ENCODE data around the gene MTA1. TPM values are rescaled to one million over a fixed set of nuclear protein-coding genes. Genes with fewer than 3 reads are reported as not detected.

The MTA1 gene
- total RNA-seq, 1 donor from 2014 or later = 119 TPM

DNA sequence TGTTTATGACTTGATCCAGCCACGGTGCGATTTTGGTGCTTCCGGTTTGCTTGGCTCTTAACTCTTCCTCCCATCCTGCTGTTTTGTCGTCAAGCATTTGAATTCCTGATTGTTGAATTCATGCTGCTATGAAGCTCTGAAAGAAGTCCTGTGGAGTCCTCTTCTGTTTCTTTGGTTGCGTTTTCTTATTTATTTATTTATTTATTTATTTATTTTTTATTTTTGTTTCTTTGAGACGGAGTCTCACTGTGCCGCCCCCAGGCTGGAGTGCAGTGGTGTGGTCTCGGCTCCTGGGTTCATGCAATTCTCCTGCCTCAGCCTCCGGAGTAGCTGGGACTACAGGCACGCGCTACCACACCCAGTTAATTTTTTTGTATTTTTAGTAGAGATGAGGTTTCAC lies 3.0 kb upstream of the MTA1 start:
- no peak overlapping the region for H3K4me3 Mint-ChIP-seq
- DNase-seq = no peak
- peaks cover 1% of the 10 kb centered on the region for H3K36me3 Mint-ChIP-seq (ENCODE audit: low read depth)
- no peak for ATAC-seq (ENCODE audit: low read depth)
- peaks cover 22% of the 10 kb centered on the region for H3K4me1 Mint-ChIP-seq
- ChIA-PET CTCF (interaction anchor here (1.2 kb wide), 1 partner anchor 18 kb away, joined by 3 read pairs; the partner anchor contains the start of gene TEX22), POLR2A (interaction anchor here (0.6 kb wide), 1 partner anchor 9 kb away, joined by 3 read pairs; no protein-coding TSS in a partner anchor)
- H3K27ac Mint-ChIP-seq = no peak overlapping the region
- TF ChIP-seq, protein P1, sequence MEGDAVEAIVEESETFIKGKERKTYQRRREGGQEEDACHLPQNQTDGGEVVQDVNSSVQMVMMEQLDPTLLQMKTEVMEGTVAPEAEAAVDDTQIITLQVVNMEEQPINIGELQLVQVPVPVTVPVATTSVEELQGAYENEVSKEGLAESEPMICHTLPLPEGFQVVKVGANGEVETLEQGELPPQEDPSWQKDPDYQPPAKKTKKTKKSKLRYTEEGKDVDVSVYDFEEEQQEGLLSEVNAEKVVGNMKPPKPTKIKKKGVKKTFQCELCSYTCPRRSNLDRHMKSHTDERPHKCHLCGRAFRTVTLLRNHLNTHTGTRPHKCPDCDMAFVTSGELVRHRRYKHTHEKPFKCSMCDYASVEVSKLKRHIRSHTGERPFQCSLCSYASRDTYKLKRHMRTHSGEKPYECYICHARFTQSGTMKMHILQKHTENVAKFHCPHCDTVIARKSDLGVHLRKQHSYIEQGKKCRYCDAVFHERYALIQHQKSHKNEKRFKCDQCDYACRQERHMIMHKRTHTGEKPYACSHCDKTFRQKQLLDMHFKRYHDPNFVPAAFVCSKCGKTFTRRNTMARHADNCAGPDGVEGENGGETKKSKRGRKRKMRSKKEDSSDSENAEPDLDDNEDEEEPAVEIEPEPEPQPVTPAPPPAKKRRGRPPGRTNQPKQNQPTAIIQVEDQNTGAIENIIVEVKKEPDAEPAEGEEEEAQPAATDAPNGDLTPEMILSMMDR (IDR thresholded peaks at IDR 0.05) = no peak
- intact Hi-C loops (cut with micrococcal nuclease) = loop anchor here (5.0 kb wide), 1 partner anchor 61 kb away; no protein-coding TSS in a partner anchor
- peaks cover 12% of the 10 kb centered on the region for H3K27me3 Mint-ChIP-seq
- no peaks in the 10 kb centered on the region for H3K9me3 Mint-ChIP-seq

DNA sequence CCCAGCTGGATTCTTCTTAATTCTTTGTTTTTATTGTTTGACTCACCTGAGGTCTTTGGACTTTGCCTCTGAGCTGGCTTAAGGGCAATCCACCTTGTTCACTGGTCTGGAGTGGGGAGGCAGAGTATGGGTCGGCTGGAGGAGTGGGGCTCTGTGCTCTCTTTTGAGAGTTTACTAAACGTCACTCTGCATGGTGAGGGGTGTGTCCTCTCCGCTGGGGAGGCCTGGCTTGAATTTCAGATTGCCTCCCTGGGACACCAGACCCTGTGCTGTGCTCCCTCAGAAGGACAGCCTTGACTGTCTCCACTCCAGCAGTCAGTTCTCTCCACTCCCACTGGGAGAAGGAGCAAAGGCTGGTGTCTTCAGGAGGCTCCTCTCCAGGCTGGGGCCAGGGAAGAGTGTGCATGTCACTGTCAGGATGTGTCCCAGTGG lies 1.9 kb upstream of the MTA1 start:
- no peak for DNase-seq
- no peaks in the 10 kb centered on the region for H3K9me3 Mint-ChIP-seq
- H3K27me3 Mint-ChIP-seq = peaks cover 11% of the 10 kb centered on the region
- TF ChIP-seq, protein P1 (IDR thresholded peaks at IDR 0.05) = no peak
- intact Hi-C loops (cut with micrococcal nuclease) = loop anchor here (5.0 kb wide), 1 partner anchor 60 kb away; no protein-coding TSS in a partner anchor
- H3K4me3 Mint-ChIP-seq = no peak overlapping the region
- peaks cover 29% of the 10 kb centered on the region for H3K4me1 Mint-ChIP-seq
- H3K36me3 Mint-ChIP-seq (ENCODE audit: low read depth) = peaks cover 1% of the 10 kb centered on the region
- ATAC-seq (ENCODE audit: low read depth) = no peak
- ChIA-PET POLR2A (no interaction called here), CTCF (interaction anchor here (0.6 to 1.3 kb wide), 4 partner anchors 19 to 238 kb away, joined by 3 to 5 read pairs (median 3); partner anchors contain the start of gene TEX22)
- no peak overlapping the region for H3K27ac Mint-ChIP-seq

DNA sequence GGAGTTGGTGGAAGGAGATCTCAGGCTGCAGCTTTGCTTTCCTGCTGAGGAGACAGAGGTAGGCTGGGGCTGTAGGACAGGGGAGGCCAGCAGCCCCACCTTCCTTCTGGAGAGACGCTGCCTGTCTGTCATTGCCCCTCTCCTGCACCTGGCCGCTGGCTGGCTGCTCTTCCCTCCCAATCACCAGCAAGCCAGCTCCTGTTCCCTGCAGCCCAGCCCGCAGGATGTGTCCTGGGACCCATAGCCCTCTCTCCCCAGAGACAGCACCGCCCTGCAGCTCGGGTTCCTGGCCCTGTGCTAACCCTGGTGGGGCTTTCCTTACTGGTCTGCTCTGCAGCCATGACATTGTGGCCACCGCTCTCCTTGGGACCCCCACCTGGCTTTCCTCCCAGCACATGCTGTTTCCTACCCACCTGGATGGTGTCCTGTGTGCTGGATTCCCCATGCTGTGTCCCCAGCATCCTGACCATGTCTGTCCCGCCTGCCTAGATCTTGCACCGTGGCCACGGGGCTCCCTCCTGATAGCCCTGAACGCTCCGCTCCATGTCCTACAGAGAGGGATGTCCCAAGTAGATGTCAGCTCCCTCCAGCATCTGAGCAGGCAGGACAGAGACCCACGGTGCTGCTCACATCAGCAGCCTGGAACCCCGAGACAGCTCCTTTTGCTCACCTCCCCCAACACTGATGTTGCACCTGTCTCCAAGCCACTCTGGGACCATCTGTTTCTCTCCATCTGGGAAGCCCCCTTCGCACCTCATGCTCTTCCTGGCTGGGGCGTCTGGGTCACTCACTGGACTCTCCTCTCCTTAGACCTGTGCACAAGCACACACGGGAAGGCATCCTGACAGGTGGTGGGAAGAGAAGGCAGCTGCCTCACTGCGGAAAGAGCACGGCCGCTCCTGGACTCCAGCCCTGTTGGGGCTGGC lies 1.1 kb upstream of the MTA1 start:
- H3K4me3 Mint-ChIP-seq = peak overlapping the region; percentile 72
- intact Hi-C loops (cut with micrococcal nuclease) = loop anchor here (1.0 to 5.0 kb wide), 3 partner anchors 12 to 59 kb away; partner anchors contain the start of gene TEX22
- H3K4me1 Mint-ChIP-seq = peaks cover 28% of the 10 kb centered on the region

DNA sequence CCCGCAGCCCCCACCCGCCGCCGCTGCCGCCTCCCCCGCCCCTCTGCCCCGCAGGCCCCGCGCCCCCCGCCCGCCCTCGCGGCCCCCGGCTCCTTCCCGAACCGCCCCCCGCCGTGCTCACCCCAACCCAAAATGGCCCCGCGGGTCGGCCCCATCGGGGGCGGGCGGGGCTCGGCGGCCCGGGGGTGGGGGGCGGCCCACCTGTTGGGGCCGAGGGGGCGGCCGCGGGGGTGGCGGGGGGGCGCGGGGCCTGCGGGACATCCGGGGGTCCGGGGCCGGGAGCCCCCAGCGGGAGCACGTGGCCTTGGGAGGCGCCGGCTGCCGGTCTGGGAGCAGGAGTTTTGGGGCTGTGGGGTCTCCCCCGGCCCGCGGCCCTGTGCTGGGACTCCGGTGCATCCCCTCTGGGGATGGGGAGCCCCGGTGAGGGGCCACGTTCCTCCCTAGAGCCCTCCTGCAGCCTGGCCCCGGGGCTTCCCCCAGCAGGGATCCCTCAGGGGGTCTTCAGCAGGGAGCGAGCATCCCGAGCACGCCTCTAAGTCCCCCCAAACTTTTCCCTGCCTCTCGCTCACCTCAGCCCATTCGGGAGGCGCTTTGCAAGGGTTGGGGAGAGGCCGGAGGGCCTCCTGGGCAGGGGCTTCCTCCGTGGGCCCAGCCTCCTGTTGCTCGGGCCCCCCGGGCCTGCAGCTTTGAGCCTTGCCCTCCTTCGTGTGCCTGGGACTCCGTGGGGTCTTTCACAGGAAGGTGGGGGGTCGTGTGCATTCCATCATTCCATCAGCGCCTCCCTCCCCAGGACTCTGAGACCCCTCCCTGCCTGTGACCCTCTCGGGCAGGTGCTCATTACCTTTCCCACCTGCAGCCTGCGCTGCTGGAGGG lies 710 bp downstream of the MTA1 start:
- Mint-ChIP-seq H3K27me3 (no peaks in the 10 kb centered on the region), H3K27ac (peak overlapping the region; percentile 56), H3K4me3 (peak overlapping the region; percentile 86), H3K4me1 (peaks cover 27% of the 10 kb centered on the region), H3K9me3 (no peaks in the 10 kb centered on the region), H3K36me3 (ENCODE audit: low read depth) (peaks cover 4% of the 10 kb centered on the region)
- no peak for DNase-seq
- CTCF ChIA-PET = no interaction called here
- peak; percentile 6 for ATAC-seq (ENCODE audit: low read depth)
- POLR2A ChIA-PET = no interaction called here
- intact Hi-C loops (cut with micrococcal nuclease) = no loop called here
- TF ChIP-seq, protein P1 (IDR thresholded peaks at IDR 0.05) = no peak

More for the DNA sequence above, 1.1 kb upstream of the MTA1 start:
- ChIA-PET POLR2A (no interaction called here), CTCF (interaction anchor here (0.6 to 1.3 kb wide), 3 partner anchors 62 to 238 kb away, joined by 3 to 5 read pairs (median 3); no protein-coding TSS in a partner anchor)
- H3K27ac Mint-ChIP-seq = no peak overlapping the region
- H3K9me3 Mint-ChIP-seq = no peaks in the 10 kb centered on the region
- H3K36me3 Mint-ChIP-seq (ENCODE audit: low read depth) = peaks cover 2% of the 10 kb centered on the region
- H3K27me3 Mint-ChIP-seq = peaks cover 3% of the 10 kb centered on the region
- ATAC-seq (ENCODE audit: low read depth) (no peak), DNase-seq (no peak)
- TF ChIP-seq, protein P1 (IDR thresholded peaks at IDR 0.05) = no peak
